ENCODE results near the gene ESR1. TPM values are rescaled to one million over a fixed set of nuclear protein-coding genes. Genes with fewer than 3 reads are reported as not detected.
"Not testable (repeated sequence)": the region's sequence is repeated elsewhere in the genome, so short reads cannot be mapped to it uniquely, and the experiment has no call there.

ESR1 gene
- total RNA-seq, 1 experiment from 2014 or later, result 0.26 TPM

- in situ Hi-C loops (cut with HindIII; ENCODE audit: low pct_unique_long_range_greater_than_20kb, low sequenced_read_pairs), result no loop called here
- no peak for DNase-seq (ENCODE audit: low read depth, low spot score)
Measured at GRCh38 chr6:152123076-152123475, 315.6 kb downstream of the ESR1 start.

DNA sequence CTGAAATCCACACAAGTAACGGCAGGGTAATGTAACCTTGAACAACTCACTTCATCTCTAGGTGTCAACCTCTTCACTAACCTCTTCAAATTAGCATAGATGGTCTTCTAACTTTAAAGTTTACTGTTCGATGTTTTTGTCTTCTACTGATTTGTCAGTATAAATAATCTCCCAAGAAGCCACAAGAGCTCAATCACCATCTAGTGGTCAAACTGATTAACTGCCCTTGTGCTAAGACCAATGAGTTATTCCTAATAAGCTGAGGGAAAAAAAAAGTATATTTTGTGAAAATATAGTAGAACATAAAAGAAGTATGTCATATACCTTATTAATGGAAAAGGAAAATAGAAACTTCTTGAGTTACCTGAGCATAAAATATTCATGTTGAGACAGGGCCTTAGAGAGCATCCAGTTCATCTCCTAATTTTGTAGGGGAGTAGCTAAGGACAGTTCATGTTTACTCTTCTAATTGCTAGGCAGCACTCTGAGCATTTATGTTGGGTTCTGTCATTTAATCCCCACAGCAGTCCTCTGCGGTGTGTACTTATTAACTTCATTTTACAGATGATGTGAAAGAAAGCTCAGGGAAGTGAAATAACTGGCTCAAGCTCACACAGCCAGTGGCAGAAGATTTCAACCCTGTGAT is 317.1 kb downstream of the ESR1 start:
- in situ Hi-C loops (cut with HindIII; ENCODE audit: low pct_unique_long_range_greater_than_20kb, low sequenced_read_pairs), result no loop called here
- peak; percentile 71 for DNase-seq (ENCODE audit: low read depth, low spot score)

DNA sequence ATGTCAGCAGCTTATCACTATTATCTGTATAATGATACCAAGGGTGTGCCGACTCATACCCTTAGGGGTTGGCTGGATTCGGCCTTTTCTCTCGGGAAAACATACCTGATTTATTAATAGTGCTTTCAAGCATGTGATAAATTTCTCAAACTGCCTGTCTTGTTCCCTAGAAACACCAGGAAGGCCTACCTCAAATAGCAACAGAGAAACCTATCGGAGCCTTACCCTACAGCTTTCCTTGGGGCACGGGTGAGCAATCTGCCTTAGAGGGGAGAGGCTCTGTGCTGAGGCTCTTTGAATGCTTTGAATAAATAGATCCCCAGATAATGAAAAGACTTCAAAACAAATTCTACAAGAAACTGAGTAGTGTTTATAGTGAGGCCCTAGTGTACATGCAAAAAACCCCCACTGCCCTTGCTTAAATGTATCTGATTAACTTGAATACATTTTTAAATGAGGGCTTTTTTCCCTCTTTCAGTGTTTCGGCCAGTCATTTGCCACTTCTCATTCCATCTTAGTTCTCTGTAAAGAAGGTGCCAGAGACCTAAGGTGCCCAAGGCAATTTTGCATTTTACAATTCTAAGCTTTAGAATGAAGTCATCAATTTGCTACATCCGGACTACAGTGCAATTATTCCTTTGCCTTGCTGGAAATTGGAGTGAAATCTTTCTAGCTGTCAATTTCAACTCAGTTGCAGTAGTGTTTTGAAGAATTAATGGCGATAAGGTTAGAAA is 320.1 kb downstream of the ESR1 start:
- no peak for DNase-seq (ENCODE audit: low read depth, low spot score)
- in situ Hi-C loops (cut with HindIII; ENCODE audit: low pct_unique_long_range_greater_than_20kb, low sequenced_read_pairs), result no loop called here

DNA sequence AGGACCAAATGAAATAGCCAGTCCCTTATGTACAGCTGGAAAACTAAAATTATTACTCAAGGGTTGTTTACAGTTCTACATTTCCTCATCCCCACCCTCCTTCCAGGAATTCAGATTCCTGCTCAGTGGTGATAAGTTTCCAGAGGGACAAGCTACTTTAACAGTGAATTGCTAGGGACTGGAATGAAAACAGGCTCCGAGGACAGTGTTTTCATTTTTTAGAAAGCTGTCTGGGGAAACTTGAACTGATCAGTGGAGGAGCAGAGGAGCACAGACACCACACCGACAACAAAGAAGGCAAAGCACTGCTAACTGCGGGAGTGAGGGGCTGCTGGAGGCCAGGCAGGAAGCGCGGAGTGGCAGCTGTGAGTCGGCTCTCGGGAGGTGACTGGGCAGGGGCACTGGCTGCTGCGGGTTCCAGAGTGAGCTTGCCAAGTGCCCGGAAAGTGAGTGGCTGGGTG is 322.2 kb downstream of the ESR1 start:
- in situ Hi-C loops (cut with HindIII; ENCODE audit: low pct_unique_long_range_greater_than_20kb, low sequenced_read_pairs), result no loop called here

GRCh38 chr6:152130441-152130840 is 323.0 kb downstream of the ESR1 start:
- DNase-seq (ENCODE audit: low read depth, low spot score), result no peak

More for the DNA sequence above, 322.2 kb downstream of the ESR1 start:
- DNase-seq (ENCODE audit: low read depth, low spot score), result no peak

DNA sequence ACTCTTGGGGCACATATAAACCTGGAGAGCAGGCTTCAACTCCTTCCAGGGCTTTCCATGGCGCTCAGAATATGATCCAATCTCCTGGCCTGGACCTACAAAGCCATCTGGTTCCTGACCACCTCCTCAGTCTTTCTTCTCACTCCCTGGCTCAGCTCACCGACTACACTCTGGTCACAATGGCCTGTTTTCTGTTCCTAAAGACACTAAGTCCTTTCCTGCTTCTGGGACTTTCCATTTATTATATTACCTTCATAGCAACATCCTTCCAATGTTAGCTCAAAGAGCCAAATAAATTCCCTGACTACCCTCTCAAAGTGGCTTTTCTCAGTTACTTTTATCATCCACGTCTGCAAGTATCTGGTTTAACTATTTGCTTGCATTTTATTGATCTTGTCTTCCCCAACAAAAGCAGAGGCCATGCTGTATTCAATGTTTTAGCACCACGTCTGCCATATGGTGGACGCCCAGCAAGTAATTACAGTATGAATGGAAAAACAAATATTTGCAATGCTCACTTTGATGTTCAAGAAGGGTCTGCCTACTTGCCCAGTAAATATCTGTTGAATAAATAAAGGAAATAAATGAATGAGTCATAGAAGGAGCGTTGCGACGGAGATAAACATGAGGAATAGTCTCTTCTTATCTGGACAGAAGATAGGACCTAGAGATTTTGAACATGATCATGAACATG is 328.4 kb downstream of the ESR1 start:
- in situ Hi-C loops (cut with HindIII; ENCODE audit: low pct_unique_long_range_greater_than_20kb, low sequenced_read_pairs), result no loop called here
- no peak for DNase-seq (ENCODE audit: low read depth, low spot score)

More at GRCh38 chr6:152130441-152130840, 323.0 kb downstream of the ESR1 start:
- in situ Hi-C loops (cut with HindIII; ENCODE audit: low pct_unique_long_range_greater_than_20kb, low sequenced_read_pairs), result no loop called here

DNA sequence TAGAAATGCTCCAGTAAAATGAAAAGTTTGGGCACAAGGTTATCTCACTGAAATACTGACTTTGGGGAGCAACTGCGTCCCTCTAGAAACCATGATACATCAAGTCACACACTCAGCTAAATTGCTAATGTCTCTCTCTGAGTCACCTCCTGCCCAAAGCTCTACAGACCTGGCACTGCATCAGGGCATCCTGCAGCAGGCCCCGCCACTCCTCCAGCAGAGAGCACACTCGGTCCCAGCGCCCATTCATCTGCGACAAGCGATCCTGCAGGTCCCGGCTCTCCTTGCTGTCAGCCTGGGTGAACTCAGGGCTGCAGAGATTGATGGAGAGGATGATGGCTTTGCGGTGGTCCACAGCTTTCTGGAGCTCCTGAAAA is 329.0 kb downstream of the ESR1 start:
- no peak for DNase-seq (ENCODE audit: low read depth, low spot score)
- in situ Hi-C loops (cut with HindIII; ENCODE audit: low pct_unique_long_range_greater_than_20kb, low sequenced_read_pairs), result no loop called here

- in situ Hi-C loops (cut with HindIII; ENCODE audit: low pct_unique_long_range_greater_than_20kb, low sequenced_read_pairs); DNase-seq (ENCODE audit: low read depth, low spot score): not testable (repeated sequence)
Measured at GRCh38 chr6:152138344-152138743, 330.9 kb downstream of the ESR1 start.

DNA sequence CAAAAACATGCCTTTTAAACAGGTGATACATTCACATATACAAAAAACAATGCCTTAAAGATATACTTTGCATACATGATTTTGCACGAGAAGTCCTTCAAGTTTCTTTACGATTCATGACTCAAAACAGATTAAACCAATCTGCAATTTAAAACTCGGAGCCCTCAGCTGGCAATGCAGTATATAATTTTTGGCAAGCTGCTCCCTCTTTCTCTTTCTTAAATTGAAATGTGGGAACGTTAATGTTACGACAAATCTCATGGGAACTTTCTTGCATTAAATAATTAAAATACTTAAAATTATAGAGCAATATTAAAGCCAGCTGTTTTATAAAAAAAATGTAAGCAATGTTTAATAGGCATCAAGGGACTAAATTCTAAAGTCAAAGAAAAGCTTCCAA is 334.6 kb downstream of the ESR1 start:
- in situ Hi-C loops (cut with HindIII; ENCODE audit: low pct_unique_long_range_greater_than_20kb, low sequenced_read_pairs), result no loop called here
- DNase-seq (ENCODE audit: low read depth, low spot score), result no peak

DNA sequence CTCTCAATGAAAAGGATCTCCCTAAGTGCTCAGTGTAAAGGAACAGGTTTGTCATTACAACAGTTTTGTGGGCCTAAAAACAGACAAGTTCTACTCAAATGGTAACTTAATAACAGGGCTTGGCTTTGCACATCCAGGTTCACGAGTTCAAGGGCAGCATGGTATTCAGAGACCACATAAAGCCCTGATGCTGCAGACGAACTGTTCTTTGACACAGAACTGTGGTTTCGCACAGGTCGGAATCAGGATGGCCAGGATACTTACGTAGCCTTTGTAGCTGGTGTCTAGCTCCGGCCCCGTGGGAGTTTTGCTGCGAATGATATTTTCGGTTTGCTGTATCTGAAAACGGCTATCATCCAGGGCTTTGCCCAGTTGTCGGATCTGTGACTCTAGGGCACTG is 335.9 kb downstream of the ESR1 start:
- DNase-seq (ENCODE audit: low read depth, low spot score), result no peak
- in situ Hi-C loops (cut with HindIII; ENCODE audit: low pct_unique_long_range_greater_than_20kb, low sequenced_read_pairs), result no loop called here

- in situ Hi-C loops (cut with HindIII; ENCODE audit: low pct_unique_long_range_greater_than_20kb, low sequenced_read_pairs), result no loop called here
Measured at GRCh38 chr6:152146385-152146784, 338.9 kb downstream of the ESR1 start.

GRCh38 chr6:152147269-152147668 is 339.8 kb downstream of the ESR1 start:
- DNase-seq (ENCODE audit: low read depth, low spot score), result no peak
- in situ Hi-C loops (cut with HindIII; ENCODE audit: low pct_unique_long_range_greater_than_20kb, low sequenced_read_pairs), result no loop called here

More at GRCh38 chr6:152146385-152146784, 338.9 kb downstream of the ESR1 start:
- DNase-seq (ENCODE audit: low read depth, low spot score), result no peak

DNA sequence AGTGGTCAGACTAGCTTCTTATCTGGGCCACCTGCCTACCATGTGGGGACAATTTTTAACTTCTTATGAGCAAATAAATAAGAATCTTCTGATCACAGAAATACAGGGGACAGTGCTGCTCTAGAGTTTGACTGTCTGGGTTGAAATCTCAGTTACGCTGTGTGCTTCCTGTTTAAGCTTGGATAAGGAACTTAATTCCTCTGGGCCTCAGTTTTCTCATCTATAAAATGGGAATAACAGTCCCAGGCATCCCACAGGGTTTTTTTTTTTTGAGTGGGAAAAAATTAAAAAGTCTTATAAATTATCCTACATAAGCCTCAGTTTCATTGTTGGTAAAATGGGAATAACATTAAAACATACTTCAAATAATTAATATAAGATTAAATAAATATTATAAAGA is 340.9 kb downstream of the ESR1 start:
- in situ Hi-C loops (cut with HindIII; ENCODE audit: low pct_unique_long_range_greater_than_20kb, low sequenced_read_pairs), result no loop called here
- no peak for DNase-seq (ENCODE audit: low read depth, low spot score)

DNA sequence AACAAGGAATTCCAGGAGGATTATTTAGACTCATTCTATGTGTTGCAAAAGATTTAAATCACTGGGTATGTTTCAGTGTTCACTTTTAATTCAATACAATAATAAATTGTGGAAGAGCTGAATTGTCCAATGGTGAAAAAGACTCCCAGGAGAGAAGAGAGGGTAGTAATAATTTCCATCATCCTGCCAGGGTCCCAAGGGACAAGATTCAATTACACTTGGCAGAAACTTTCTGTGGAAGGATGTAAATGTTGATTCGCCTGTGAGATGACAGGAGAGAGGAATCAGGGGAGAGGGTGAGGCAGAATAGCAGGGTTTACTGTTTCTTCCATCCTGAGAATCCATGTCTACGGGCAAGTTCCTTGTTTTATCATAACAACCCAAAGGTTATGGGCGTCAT is 342.7 kb downstream of the ESR1 start:
- in situ Hi-C loops (cut with HindIII; ENCODE audit: low pct_unique_long_range_greater_than_20kb, low sequenced_read_pairs), result no loop called here
- DNase-seq (ENCODE audit: low read depth, low spot score), result no peak

DNA sequence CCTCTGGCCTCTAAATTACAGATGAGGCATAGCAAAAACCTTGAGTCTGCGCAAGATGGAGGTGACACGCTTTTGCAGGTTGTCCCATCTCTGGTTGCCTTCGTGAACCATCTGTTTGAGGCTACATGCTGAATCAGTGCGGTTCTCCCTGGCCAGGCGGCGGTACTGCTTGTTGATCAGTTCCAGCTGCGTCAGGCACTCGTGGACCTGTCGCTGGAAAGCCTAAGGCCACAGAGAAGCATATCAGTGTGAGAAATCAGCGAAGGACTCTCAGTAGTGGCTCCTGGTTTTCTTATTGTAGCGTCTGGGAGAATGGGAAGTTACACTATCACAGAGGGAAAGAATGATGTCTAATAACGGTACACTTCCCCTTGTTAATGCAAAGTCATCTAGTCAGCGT is 344.4 kb downstream of the ESR1 start:
- in situ Hi-C loops (cut with HindIII; ENCODE audit: low pct_unique_long_range_greater_than_20kb, low sequenced_read_pairs), result no loop called here

GRCh38 chr6:152154559-152155356 is 347.3 kb downstream of the ESR1 start:
- no peak for DNase-seq (ENCODE audit: low read depth, low spot score)
- in situ Hi-C loops (cut with HindIII; ENCODE audit: low pct_unique_long_range_greater_than_20kb, low sequenced_read_pairs), result no loop called here

More for the DNA sequence above, 344.4 kb downstream of the ESR1 start:
- DNase-seq (ENCODE audit: low read depth, low spot score), result no peak

DNA sequence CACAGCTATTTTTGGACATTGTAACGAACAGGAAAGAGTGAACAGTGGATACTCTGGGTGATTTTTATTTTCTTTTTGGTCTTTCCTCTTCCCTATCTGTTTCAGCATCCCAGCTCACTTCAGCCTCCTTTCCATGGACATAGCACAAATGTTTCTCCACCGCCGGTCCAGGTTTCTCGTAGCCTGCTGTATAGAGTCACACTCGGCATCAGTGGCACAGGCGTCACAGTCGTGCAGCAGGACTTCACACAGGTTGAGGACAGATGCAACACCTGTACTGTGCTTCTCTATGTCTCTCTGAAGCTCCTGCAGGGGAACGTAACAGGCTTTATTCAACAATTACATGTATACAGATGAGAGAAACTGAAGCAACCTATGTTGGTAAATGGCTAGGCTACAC is 348.3 kb downstream of the ESR1 start:
- no peak for DNase-seq (ENCODE audit: low read depth, low spot score)
- in situ Hi-C loops (cut with HindIII; ENCODE audit: low pct_unique_long_range_greater_than_20kb, low sequenced_read_pairs), result no loop called here

DNA sequence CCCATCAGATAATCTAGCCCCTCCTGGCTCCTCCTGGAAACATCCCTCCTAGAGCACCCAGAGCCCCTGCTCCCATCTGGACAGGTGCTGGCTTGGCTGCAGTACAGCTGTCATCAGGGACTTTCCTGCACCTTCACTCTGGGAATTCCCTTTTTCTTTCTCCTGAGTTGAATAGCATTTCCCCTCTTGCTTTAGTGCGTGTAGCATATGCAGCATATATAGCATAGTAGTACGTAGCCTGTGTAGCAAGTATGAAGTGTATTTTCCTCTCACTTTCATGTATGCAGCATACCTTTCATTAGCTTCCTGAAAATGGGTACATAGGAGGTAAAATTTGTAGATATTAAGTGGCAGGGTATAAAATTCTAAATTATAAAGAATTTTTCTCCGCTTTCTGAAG is 352.9 kb downstream of the ESR1 start:
- in situ Hi-C loops (cut with HindIII; ENCODE audit: low pct_unique_long_range_greater_than_20kb, low sequenced_read_pairs), result no loop called here

More for the DNA sequence above, 352.9 kb downstream of the ESR1 start:
- DNase-seq (ENCODE audit: low read depth, low spot score), result no peak

Measured in SK-MEL-5 (cell line).